HL-60 (cell line): ENCODE results near the gene POLR3C.
A peak's percentile ranks its signal among the peaks of the same experiment; 100 is the strongest.

Source experiments
- DNase-seq, 2 experiments: peaks; one replicate each; pipeline ENCODE4 v3.0.0-alpha.2; 2010 to 2020; ENCODE audit warnings: low read depth in 1 of 2, low spot score in 1 of 2
- H3K27ac ChIP-seq: fragments of 250-450 bp; sonication (Bioruptor Pico); replicated peaks from 2 replicates; pipeline ENCODE4 v1.5.1; 2020; ENCODE audit warnings: mild to moderate bottlenecking, moderate library complexity
- H3K27me3 ChIP-seq: fragments of 250-450 bp; sonication (Bioruptor Pico); 2 replicates; pipeline ENCODE4 v1.5.1; 2021; ENCODE audit warnings: mild to moderate bottlenecking, moderate library complexity; ENCODE audit not compliant: insufficient read depth, poor library complexity, severe bottlenecking
- H3K4me3 ChIP-seq: replicated peaks from 2 replicates; pipeline ENCODE4 v1.5.1; 2011; ENCODE audit warnings: mild to moderate bottlenecking, control low read depth, low read length; ENCODE audit not compliant: insufficient read depth
- CTCF ChIP-seq: IDR thresholded peaks from one replicate; pipeline ENCODE4 v1.5.1; 2011; ENCODE audit warnings: low read length, control low read depth, inconsistent platforms; ENCODE audit not compliant: insufficient read depth
- GABPA ChIP-seq: IDR thresholded peaks from 2 replicates; pipeline ENCODE4 v1.6.1; 2012; ENCODE audit warnings: low read depth
- POLR2AphosphoS5 ChIP-seq: IDR thresholded peaks from 2 replicates; pipeline ENCODE4 v1.6.1; 2012; ENCODE audit warnings: low read depth
- REST ChIP-seq: IDR thresholded peaks from 2 replicates; pipeline ENCODE4 v1.6.1; 2012; ENCODE audit warnings: low read depth; ENCODE audit not compliant: insufficient replicate concordance
- SPI1 ChIP-seq: IDR thresholded peaks from 2 replicates; pipeline ENCODE4 v1.6.1; 2012; ENCODE audit warnings: low read depth, mild to moderate bottlenecking, borderline replicate concordance

Gene POLR3C

GRCh38 chr1:145855426-145855948, 31.5 kb downstream of the POLR3C start:
- H3K4me3 ChIP-seq: no peak overlapping the region
- no peak for DNase-seq
- H3K27me3 ChIP-seq: no peaks in the 10 kb centered on the region
- TF ChIP-seq POLR2AphosphoS5: no peak
- peak; percentile 8 for TF ChIP-seq CTCF
- no peak overlapping the region for H3K27ac ChIP-seq

GRCh38 chr1:145857170-145857569, 33.2 kb downstream of the POLR3C start:
- TF ChIP-seq CTCF (no peak), POLR2AphosphoS5 (no peak), GABPA (no peak), SPI1 (no peak), REST (no peak)
- Histone ChIP-seq H3K27ac (no peak overlapping the region), H3K27me3 (no peaks in the 10 kb centered on the region), H3K4me3 (no peak overlapping the region)
- no peak for DNase-seq

GRCh38 chr1:145858238-145858900, 34.4 kb downstream of the POLR3C start:
- no peak overlapping the region for H3K27ac ChIP-seq
- peak; percentile 26 to 42 for DNase-seq
- peak overlapping the region; percentile 95 for H3K4me3 ChIP-seq
- TF ChIP-seq CTCF (no peak), SPI1 (no peak), POLR2AphosphoS5 (no peak), REST (no peak), GABPA (no peak)
- no peaks in the 10 kb centered on the region for H3K27me3 ChIP-seq
